ENCODE data around the gene LDHB.

The LDHB gene

GRCh38 chr12:21617030-21617429 lies 40.6 kb downstream of the LDHB start:
- H3K4me3 ChIP-seq (ENCODE audit: control insufficient read depth, low read depth, low read length), result no peak overlapping the region
- no peak for DNase-seq (ENCODE audit: low read depth)
- TF ChIP-seq CTCF (conservative IDR thresholded peaks at IDR 0.05; ENCODE audit: control insufficient read depth, insufficient read depth, low read depth, low read length), result no peak

DNA sequence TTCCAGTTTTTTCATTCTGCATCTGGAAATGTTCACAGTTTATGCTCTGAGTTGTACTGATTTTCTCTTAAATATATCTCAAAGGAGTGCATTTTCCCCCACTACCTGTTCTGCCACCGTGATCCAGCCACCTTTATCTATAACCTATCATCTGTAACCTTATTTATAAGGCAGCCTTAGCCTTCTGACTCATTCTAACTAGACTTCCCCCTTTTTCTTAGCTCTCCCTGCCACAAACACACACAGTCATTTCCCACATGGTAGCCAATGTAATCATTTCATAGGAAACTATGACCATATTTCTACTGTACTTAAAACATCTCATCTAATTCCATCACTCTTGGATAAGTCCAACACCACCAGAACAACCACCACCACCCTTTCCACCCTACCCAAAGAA lies 42.2 kb downstream of the LDHB start:
- peak; percentile 8 for DNase-seq (ENCODE audit: low read depth)
- H3K4me3 ChIP-seq (ENCODE audit: control insufficient read depth, low read depth, low read length), result no peak overlapping the region
- TF ChIP-seq CTCF (conservative IDR thresholded peaks at IDR 0.05; ENCODE audit: control insufficient read depth, insufficient read depth, low read depth, low read length), result no peak

DNA sequence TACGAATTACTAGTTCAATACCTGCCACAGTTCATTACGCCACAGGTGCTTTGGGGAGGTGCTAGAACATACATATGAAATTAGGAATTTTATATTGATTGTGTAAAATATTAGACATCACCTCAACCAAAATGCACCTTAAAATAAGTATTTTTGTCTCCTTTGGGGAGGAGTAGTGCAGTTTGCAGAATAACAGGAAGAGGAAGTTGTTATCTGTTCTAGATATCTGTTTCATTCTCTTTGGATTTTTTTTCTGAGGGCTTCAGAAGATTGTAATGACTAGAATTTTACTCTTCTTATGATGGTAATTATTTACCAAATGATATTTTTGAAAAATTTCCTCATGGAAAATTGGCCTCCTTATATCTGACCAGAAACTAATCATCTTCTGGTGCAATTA lies 43.1 kb downstream of the LDHB start:
- no peak for DNase-seq (ENCODE audit: low read depth)
- no peak for TF ChIP-seq CTCF (conservative IDR thresholded peaks at IDR 0.05; ENCODE audit: control insufficient read depth, insufficient read depth, low read depth, low read length)
- H3K4me3 ChIP-seq (ENCODE audit: control insufficient read depth, low read depth, low read length), result no peak overlapping the region

DNA sequence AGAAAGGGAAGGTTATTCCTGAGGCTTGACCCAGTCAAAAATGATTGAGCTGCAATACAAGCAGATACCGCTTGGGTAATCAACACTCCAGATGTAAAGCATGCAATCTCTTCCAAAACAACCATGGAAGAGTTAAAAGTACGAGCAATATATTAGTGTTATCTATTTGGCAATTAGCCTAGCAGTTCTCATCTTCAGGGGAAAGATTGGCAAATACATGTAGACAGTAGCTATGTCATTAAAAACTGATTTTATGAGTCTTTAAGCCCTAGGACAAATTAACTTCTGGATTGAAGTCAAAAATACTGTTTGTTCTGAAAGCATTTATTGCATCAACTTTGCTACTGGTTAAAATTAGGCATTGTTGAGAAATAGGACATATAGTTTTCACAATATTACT lies 43.7 kb downstream of the LDHB start:
- peak; percentile 7 for TF ChIP-seq CTCF (conservative IDR thresholded peaks at IDR 0.05; ENCODE audit: control insufficient read depth, insufficient read depth, low read depth, low read length)
- H3K4me3 ChIP-seq (ENCODE audit: control insufficient read depth, low read depth, low read length), result no peak overlapping the region
- peak; percentile 19 for DNase-seq (ENCODE audit: low read depth)

- H3K4me3 ChIP-seq (ENCODE audit: control insufficient read depth, low read depth, low read length), result no peak overlapping the region
- no peak for TF ChIP-seq CTCF (conservative IDR thresholded peaks at IDR 0.05; ENCODE audit: control insufficient read depth, insufficient read depth, low read depth, low read length)
- DNase-seq (ENCODE audit: low read depth), result no peak
Measured at GRCh38 chr12:21608196-21608595, 49.4 kb downstream of the LDHB start.

- DNase-seq (ENCODE audit: low read depth), result peak; percentile 45
- peak; percentile 35 for TF ChIP-seq CTCF (conservative IDR thresholded peaks at IDR 0.05; ENCODE audit: control insufficient read depth, insufficient read depth, low read depth, low read length)
Measured at GRCh38 chr12:21607701-21608100, 49.9 kb downstream of the LDHB start.

DNA sequence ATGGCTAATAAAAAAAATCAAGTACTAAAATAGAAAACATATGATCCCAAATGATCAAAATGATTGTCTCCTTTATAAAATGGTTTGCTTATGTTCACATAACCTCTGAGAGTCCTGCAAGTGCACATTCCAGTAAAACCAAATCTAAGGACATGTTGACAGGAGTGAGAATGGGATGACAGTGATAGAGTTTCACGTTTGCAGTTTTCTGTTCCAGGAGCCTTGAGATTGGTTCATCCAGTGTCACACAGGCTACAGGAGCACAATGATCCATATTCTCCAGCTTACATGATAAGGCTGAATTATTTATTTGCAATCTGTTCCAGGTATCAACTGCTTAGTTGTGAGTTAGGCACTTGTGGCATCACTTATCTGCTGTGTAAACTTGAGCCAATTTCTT lies 51.5 kb downstream of the LDHB start:
- no peak for DNase-seq (ENCODE audit: low read depth)
- TF ChIP-seq CTCF (conservative IDR thresholded peaks at IDR 0.05; ENCODE audit: control insufficient read depth, insufficient read depth, low read depth, low read length), result no peak
- no peak overlapping the region for H3K4me3 ChIP-seq (ENCODE audit: control insufficient read depth, low read depth, low read length)

More at GRCh38 chr12:21607701-21608100, 49.9 kb downstream of the LDHB start:
- no peak overlapping the region for H3K4me3 ChIP-seq (ENCODE audit: control insufficient read depth, low read depth, low read length)
